ENCODE measurements around the gene PCBD1.

Gene PCBD1

DNA sequence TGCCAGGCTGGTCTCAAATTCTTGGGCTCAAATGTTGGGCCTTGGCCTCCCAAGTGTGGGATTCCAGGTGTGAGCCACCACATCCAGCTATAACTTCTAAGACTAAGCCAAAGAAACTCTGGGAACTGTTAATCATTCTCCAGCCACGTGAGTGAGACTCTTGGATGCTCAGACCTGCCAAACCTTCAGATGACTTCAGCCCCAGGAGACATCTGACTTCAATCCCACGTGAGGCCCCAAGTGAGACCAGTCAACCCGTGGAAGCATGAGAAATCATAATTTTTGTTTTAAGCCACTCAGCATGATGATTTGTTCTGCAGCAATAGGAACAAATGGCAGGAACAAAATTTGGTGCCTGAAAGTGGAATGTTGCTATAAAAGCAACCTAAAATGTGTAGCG lies 4.3 kb upstream of the PCBD1 start:
- H3K4me2 ChIP-seq (ENCODE audit: low read depth, low read length): no peak overlapping the region

DNA sequence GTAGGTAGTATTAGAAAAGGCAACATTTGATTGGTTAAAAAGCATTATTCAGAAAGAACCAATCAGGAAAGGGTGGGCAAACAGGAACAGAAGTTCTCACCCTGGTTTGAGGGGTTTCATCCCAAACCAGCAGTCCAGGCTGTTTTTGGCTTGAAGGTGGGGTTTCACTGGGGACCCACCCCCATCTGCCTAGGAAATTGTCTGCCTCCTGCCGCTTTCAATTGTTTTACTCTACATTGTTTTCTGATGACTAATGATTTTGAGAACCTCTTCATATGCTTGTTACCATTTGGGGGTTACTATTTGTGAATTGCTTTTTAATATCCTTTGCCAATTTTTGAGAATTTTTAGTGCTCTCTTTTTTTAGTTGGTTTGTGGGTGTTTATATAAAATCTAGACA lies 3.3 kb upstream of the PCBD1 start:
- H3K9ac ChIP-seq (ENCODE audit: low read length): no peak overlapping the region
- H3K9me3 ChIP-seq (replicated peaks; ENCODE audit: insufficient read depth, low read length): no peaks in the 10 kb centered on the region
- no peaks in the 10 kb centered on the region for H3K79me2 ChIP-seq (ENCODE audit: low read length)
- no peaks in the 10 kb centered on the region for H3K9me2 ChIP-seq (replicated peaks; ENCODE audit: insufficient read depth, low read length)
- H3F3A ChIP-seq (ENCODE audit: insufficient read depth, low read length): peaks cover 11% of the 10 kb centered on the region; the same call in 1 of the 2 replicates
- DNase-seq: no peak
- no peak overlapping the region for H3K4me2 ChIP-seq (ENCODE audit: low read depth, low read length)
- H3K4me1 ChIP-seq (ENCODE audit: low read length): peaks cover 7% of the 10 kb centered on the region
- H3K4me3 ChIP-seq (ENCODE audit: low read length): no peak overlapping the region
- no peak for TF ChIP-seq EZH2phosphoT487 (IDR thresholded peaks at IDR 0.05; ENCODE audit: low read length)
- no peak for TF ChIP-seq EZH2 (optimal IDR thresholded peaks at IDR 0.05; ENCODE audit: low read depth, low read length)
- TF ChIP-seq, protein P1, sequence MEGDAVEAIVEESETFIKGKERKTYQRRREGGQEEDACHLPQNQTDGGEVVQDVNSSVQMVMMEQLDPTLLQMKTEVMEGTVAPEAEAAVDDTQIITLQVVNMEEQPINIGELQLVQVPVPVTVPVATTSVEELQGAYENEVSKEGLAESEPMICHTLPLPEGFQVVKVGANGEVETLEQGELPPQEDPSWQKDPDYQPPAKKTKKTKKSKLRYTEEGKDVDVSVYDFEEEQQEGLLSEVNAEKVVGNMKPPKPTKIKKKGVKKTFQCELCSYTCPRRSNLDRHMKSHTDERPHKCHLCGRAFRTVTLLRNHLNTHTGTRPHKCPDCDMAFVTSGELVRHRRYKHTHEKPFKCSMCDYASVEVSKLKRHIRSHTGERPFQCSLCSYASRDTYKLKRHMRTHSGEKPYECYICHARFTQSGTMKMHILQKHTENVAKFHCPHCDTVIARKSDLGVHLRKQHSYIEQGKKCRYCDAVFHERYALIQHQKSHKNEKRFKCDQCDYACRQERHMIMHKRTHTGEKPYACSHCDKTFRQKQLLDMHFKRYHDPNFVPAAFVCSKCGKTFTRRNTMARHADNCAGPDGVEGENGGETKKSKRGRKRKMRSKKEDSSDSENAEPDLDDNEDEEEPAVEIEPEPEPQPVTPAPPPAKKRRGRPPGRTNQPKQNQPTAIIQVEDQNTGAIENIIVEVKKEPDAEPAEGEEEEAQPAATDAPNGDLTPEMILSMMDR (IDR thresholded peaks at IDR 0.05; ENCODE audit: low read length): no peak
- H4K20me1 ChIP-seq (ENCODE audit: insufficient read depth, low read length): no peaks in the 10 kb centered on the region
- H3K27me3 ChIP-seq (replicated peaks; ENCODE audit: insufficient read depth, low read length): no peaks in the 10 kb centered on the region
- no peak overlapping the region for H2AFZ ChIP-seq (ENCODE audit: low read length)
- no peak overlapping the region for H3K27ac ChIP-seq (ENCODE audit: low read length)
- no peaks in the 10 kb centered on the region for H3K36me3 ChIP-seq (replicated peaks; ENCODE audit: insufficient read depth, low read length)

More for the DNA sequence above, 4.3 kb upstream of the PCBD1 start:
- DNase-seq: no peak
- no peak overlapping the region for H3K27ac ChIP-seq (ENCODE audit: low read length)
- no peak overlapping the region for H3K4me3 ChIP-seq (ENCODE audit: low read length)
- H3K4me1 ChIP-seq (ENCODE audit: low read length): peaks cover 7% of the 10 kb centered on the region
- no peaks in the 10 kb centered on the region for H3K79me2 ChIP-seq (ENCODE audit: low read length)
- peaks cover 4% of the 10 kb centered on the region; the same call in 1 of the 2 replicates for H3F3A ChIP-seq (ENCODE audit: insufficient read depth, low read length)
- no peaks in the 10 kb centered on the region for H3K9me2 ChIP-seq (replicated peaks; ENCODE audit: insufficient read depth, low read length)
- no peak for TF ChIP-seq EZH2phosphoT487 (IDR thresholded peaks at IDR 0.05; ENCODE audit: low read length)
- TF ChIP-seq, protein P1 (IDR thresholded peaks at IDR 0.05; ENCODE audit: low read length): no peak
- no peak for TF ChIP-seq EZH2 (optimal IDR thresholded peaks at IDR 0.05; ENCODE audit: low read depth, low read length)
- H3K36me3 ChIP-seq (replicated peaks; ENCODE audit: insufficient read depth, low read length): no peaks in the 10 kb centered on the region
- H2AFZ ChIP-seq (ENCODE audit: low read length): no peak overlapping the region
- no peaks in the 10 kb centered on the region for H4K20me1 ChIP-seq (ENCODE audit: insufficient read depth, low read length)
- no peak overlapping the region for H3K9ac ChIP-seq (ENCODE audit: low read length)
- no peaks in the 10 kb centered on the region for H3K9me3 ChIP-seq (replicated peaks; ENCODE audit: insufficient read depth, low read length)
- no peaks in the 10 kb centered on the region for H3K27me3 ChIP-seq (replicated peaks; ENCODE audit: insufficient read depth, low read length)

DNA sequence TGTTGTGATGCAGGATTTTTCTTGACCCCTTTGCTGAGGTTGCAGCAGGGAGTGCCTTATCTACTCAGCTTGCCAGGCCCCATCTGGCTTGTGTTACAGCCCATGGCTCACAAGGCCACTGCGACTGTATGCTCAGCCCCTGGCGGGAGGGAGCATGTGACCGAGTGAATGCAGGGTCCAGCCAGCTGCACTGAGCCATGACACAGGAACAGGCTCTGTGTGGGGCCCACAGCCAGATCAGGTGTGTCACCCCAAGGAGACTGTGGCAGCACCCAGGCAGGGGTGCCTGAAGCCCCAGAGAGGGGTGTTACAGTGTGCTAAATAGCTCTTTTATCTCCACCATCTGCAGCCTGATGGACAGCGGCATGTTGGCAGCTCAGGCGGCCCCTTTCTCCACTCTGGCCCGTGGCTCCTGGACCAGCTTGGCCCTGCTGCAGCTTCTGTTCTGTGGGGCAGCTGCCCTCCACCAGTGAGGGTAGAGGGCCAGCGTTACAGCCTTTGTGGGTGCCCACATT lies 2.6 kb upstream of the PCBD1 start:
- H3K9me3 ChIP-seq (replicated peaks; ENCODE audit: insufficient read depth, low read length): no peaks in the 10 kb centered on the region
- no peaks in the 10 kb centered on the region for H3K36me3 ChIP-seq (replicated peaks; ENCODE audit: insufficient read depth, low read length)
- no peaks in the 10 kb centered on the region for H3K9me2 ChIP-seq (replicated peaks; ENCODE audit: insufficient read depth, low read length)
- H3K4me2 ChIP-seq (ENCODE audit: low read depth, low read length): no peak overlapping the region
- peaks cover 11% of the 10 kb centered on the region; the same call in 1 of the 2 replicates for H3F3A ChIP-seq (ENCODE audit: insufficient read depth, low read length)
- H3K27ac ChIP-seq (ENCODE audit: low read length): no peak overlapping the region
- H3K9ac ChIP-seq (ENCODE audit: low read length): no peak overlapping the region
- TF ChIP-seq EZH2phosphoT487 (IDR thresholded peaks at IDR 0.05; ENCODE audit: low read length): no peak
- TF ChIP-seq EZH2 (optimal IDR thresholded peaks at IDR 0.05; ENCODE audit: low read depth, low read length): no peak
- TF ChIP-seq, protein P1 (IDR thresholded peaks at IDR 0.05; ENCODE audit: low read length): no peak
- no peak overlapping the region for H3K4me3 ChIP-seq (ENCODE audit: low read length)
- H3K4me1 ChIP-seq (ENCODE audit: low read length): peaks cover 7% of the 10 kb centered on the region
- no peak for DNase-seq
- no peaks in the 10 kb centered on the region for H3K79me2 ChIP-seq (ENCODE audit: low read length)
- no peaks in the 10 kb centered on the region for H4K20me1 ChIP-seq (ENCODE audit: insufficient read depth, low read length)
- no peaks in the 10 kb centered on the region for H3K27me3 ChIP-seq (replicated peaks; ENCODE audit: insufficient read depth, low read length)
- H2AFZ ChIP-seq (ENCODE audit: low read length): no peak overlapping the region

All from MM.1S (cell line).